Thymus (tissue), 11 donors: ENCODE measurements around the gene CFAP410. TPM values are rescaled to one million over a fixed set of nuclear protein-coding genes. Genes with fewer than 3 reads are reported as not detected.
"Not testable (repeated sequence)": the region's sequence is repeated elsewhere in the genome, so short reads cannot be mapped to it uniquely, and the experiment has no call there.

Source experiments
- DNase-seq, 9 donors: peaks; one replicate each; pipeline ENCODE4 v3.0.0-alpha.2; 2013; ENCODE audit warnings: low spot score in 9 of 9, low read depth in 6 of 9, missing footprints in 1 of 9
- H3K27ac ChIP-seq, 2 donors: one replicate each; pipeline ENCODE4 v1.5.1; 2013; ENCODE audit warnings: control low read depth in 1 of 2, low read depth in 1 of 2, low read length in 1 of 2, mild to moderate bottlenecking in 1 of 2, moderate library complexity in 1 of 2
- H3K27me3 ChIP-seq, 2 donors: one replicate each; pipeline ENCODE4 v1.5.1; 2013; ENCODE audit warnings: low read length in 1 of 2; ENCODE audit not compliant: control insufficient read depth in 2 of 2, insufficient read depth in 1 of 2
- H3K36me3 ChIP-seq, 2 donors: one replicate each; pipeline ENCODE4 v1.5.1; 2013; ENCODE audit warnings: low read length in 1 of 2, mild to moderate bottlenecking in 1 of 2, moderate library complexity in 1 of 2; ENCODE audit not compliant: control insufficient read depth in 2 of 2, insufficient read depth in 2 of 2
- H3K4me1 ChIP-seq, 2 donors: one replicate each; pipeline ENCODE4 v1.5.1; 2013; ENCODE audit warnings: low read length in 2 of 2; ENCODE audit not compliant: control insufficient read depth in 2 of 2, insufficient read depth in 2 of 2
- H3K4me3 ChIP-seq, 2 donors: one replicate each; pipeline ENCODE4 v1.5.1; 2013; ENCODE audit warnings: low read length in 2 of 2, control low read depth in 1 of 2, mild to moderate bottlenecking in 1 of 2
- H3K9me3 ChIP-seq, 2 donors: one replicate each; pipeline ENCODE4 v1.5.1; 2013; ENCODE audit warnings: low read length in 1 of 2, mild to moderate bottlenecking in 1 of 2; ENCODE audit not compliant: control insufficient read depth in 2 of 2, insufficient read depth in 1 of 2
- WGBS: extraction: QIAGEN DNeasy Blood & Tissue Kit; methylation state at CpG from one replicate; pipeline ENCODE4 v1.1.7; 2013; 5-methylcytosine and 5-hydroxymethylcytosine counted together
- polyA plus RNA-seq: library from polyadenylated mRNA; stranded (reverse); fragments of 200-250 nt; gene quantifications from one replicate; pipeline ENCODE4 v1.2.3, GENCODE V29; 2013
- total RNA-seq: library from RNA; stranded (reverse); fragments of 120-200 nt; gene quantifications from one replicate; pipeline ENCODE4 v1.2.4, GENCODE V29; 2013
- donor health status: healthy.

CFAP410 gene
- total and polyA plus RNA-seq, 2 donors = 15.3 to 62.5 TPM

- Histone ChIP-seq H3K4me1 (no peaks in the 10 kb centered on the region), H3K36me3 (no peaks in the 10 kb centered on the region), H3K27me3 (peaks cover 0 to 38% of the 10 kb centered on the region in 2 donors), H3K27ac (no peak overlapping the region), H3K4me3 (no peak overlapping the region), H3K9me3 (no peaks in the 10 kb centered on the region)
- WGBS = 96% methylated on average over 24 of the region's 24 CpGs
- no peak for DNase-seq
Observed at GRCh38 chr21:44289381-44290010, 49.7 kb downstream of the CFAP410 start.

- Histone ChIP-seq H3K9me3 (peaks cover 0 to 2% of the 10 kb centered on the region in 2 donors), H3K4me3 (no peak overlapping the region), H3K27ac (no peak overlapping the region), H3K4me1 (no peaks in the 10 kb centered on the region), H3K27me3 (peaks cover 0 to 47% of the 10 kb centered on the region in 2 donors), H3K36me3 (no peaks in the 10 kb centered on the region)
- no peak for DNase-seq
- WGBS = 98% methylated on average over 23 of the region's 23 CpGs
Observed at GRCh38 chr21:44288251-44289110, 50.7 kb downstream of the CFAP410 start.

GRCh38 chr21:44286716-44287632 is 52.2 kb downstream of the CFAP410 start:
- no peak for DNase-seq
- peaks cover 0 to 2% of the 10 kb centered on the region in 2 donors for H3K9me3 ChIP-seq
- H3K4me3 ChIP-seq = no peak overlapping the region
- 92% methylated on average over 31 of the region's 31 CpGs for WGBS
- no peaks in the 10 kb centered on the region for H3K4me1 ChIP-seq
- no peak overlapping the region for H3K27ac ChIP-seq
- H3K36me3 ChIP-seq = no peaks in the 10 kb centered on the region
- peaks cover 0 to 52% of the 10 kb centered on the region in 2 donors for H3K27me3 ChIP-seq

- H3K4me1 ChIP-seq = no peaks in the 10 kb centered on the region
- H3K27me3 ChIP-seq = peaks cover 0 to 52% of the 10 kb centered on the region in 2 donors
- H3K27ac ChIP-seq = no peak overlapping the region
- DNase-seq = no peak
- WGBS = 81% methylated on average over 21 of the region's 21 CpGs
- H3K36me3 ChIP-seq = no peaks in the 10 kb centered on the region
- peaks cover 0 to 2% of the 10 kb centered on the region in 2 donors for H3K9me3 ChIP-seq
- H3K4me3 ChIP-seq = no peak overlapping the region
Observed at GRCh38 chr21:44286086-44286715, 53.0 kb downstream of the CFAP410 start.

GRCh38 chr21:44285138-44285992 is 53.8 kb downstream of the CFAP410 start, which contains the start of gene AIRE:
AIRE (plus strand) TSS chr21:44285876; CDS start chr21:44286007, 131 bp downstream.
- peaks cover 0 to 2% of the 10 kb centered on the region in 2 donors for H3K9me3 ChIP-seq
- H3K27ac ChIP-seq = no peak within 1 kb of the TSS
- no peak for DNase-seq
- no peaks in the 10 kb centered on the region for H3K4me1 ChIP-seq
- no peaks in the 10 kb centered on the region for H3K36me3 ChIP-seq
- H3K27me3 ChIP-seq = peaks cover 0 to 52% of the 10 kb centered on the region in 2 donors
- no peak within 1 kb of the TSS for H3K4me3 ChIP-seq
- WGBS = 67% methylated on average over 56 of the region's 56 CpGs

- H3K27ac ChIP-seq = no peak overlapping the region
- H3K4me3 ChIP-seq = no peak overlapping the region
- H3K4me1 ChIP-seq = no peaks in the 10 kb centered on the region
- WGBS = 36% methylated on average over 11 of the region's 11 CpGs
- H3K9me3 ChIP-seq = peaks cover 0 to 2% of the 10 kb centered on the region in 2 donors
- H3K27me3 ChIP-seq = peaks cover 0 to 54% of the 10 kb centered on the region in 2 donors
- no peak for DNase-seq
- H3K36me3 ChIP-seq = no peaks in the 10 kb centered on the region
Observed at GRCh38 chr21:44283948-44284347, 55.2 kb downstream of the CFAP410 start.

- not testable (repeated sequence) for DNase-seq, H3K4me3 ChIP-seq, H3K36me3 ChIP-seq, H3K9me3 ChIP-seq, H3K27ac ChIP-seq, H3K4me1 ChIP-seq
- H3K27me3 ChIP-seq = peaks cover 0 to 51% of the 10 kb centered on the region in 2 donors
- WGBS = 89% methylated on average over 11 of the region's 11 CpGs
Observed at GRCh38 chr21:44283211-44283785, 55.9 kb downstream of the CFAP410 start.
